Non-pigmented ciliary epithelial cell (primary cell): ENCODE results near the gene ARNT2.
"Not testable (repeated sequence)": the region's sequence is repeated elsewhere in the genome, so short reads cannot be mapped to it uniquely, and the experiment has no call there.

Source experiments
- DNase-seq: peaks from one replicate; pipeline ENCODE4 v3.0.0-alpha.2; 2010; ENCODE audit warnings: low read depth

Gene ARNT2

GRCh38 chr15:80615783-80616391, 211.7 kb downstream of the ARNT2 start:
- no peak for DNase-seq

GRCh38 chr15:80618685-80619400, 214.7 kb downstream of the ARNT2 start:
- DNase-seq, result no peak

- no peak for DNase-seq
Observed at GRCh38 chr15:80619680-80620079, 215.5 kb downstream of the ARNT2 start.

GRCh38 chr15:80620141-80620540, 216.0 kb downstream of the ARNT2 start:
- DNase-seq, result no peak

- DNase-seq, result no peak
Observed at GRCh38 chr15:80620931-80621330, 216.7 kb downstream of the ARNT2 start.

- no peak for DNase-seq
Observed at GRCh38 chr15:80626643-80627120, 222.5 kb downstream of the ARNT2 start.

- no peak for DNase-seq
Observed at GRCh38 chr15:80629355-80629754, 225.2 kb downstream of the ARNT2 start.

- DNase-seq, result no peak
Observed at GRCh38 chr15:80630981-80631380, 226.8 kb downstream of the ARNT2 start.

GRCh38 chr15:80633221-80633620, 229.0 kb downstream of the ARNT2 start:
- DNase-seq, result no peak

GRCh38 chr15:80635953-80636352, 231.8 kb downstream of the ARNT2 start:
- no peak for DNase-seq

GRCh38 chr15:80636675-80637074, 232.5 kb downstream of the ARNT2 start:
- no peak for DNase-seq

GRCh38 chr15:80637747-80638146, 233.6 kb downstream of the ARNT2 start:
- DNase-seq, result no peak

- DNase-seq, result no peak
Observed at GRCh38 chr15:80638553-80639167, 234.5 kb downstream of the ARNT2 start.

GRCh38 chr15:80639168-80639555, 235.0 kb downstream of the ARNT2 start:
- no peak for DNase-seq

GRCh38 chr15:80640531-80641121, 236.4 kb downstream of the ARNT2 start:
- no peak for DNase-seq

GRCh38 chr15:80641384-80641783, 237.2 kb downstream of the ARNT2 start:
- DNase-seq, result no peak

GRCh38 chr15:80643431-80643951, 239.3 kb downstream of the ARNT2 start:
- no peak for DNase-seq

- DNase-seq, result no peak
Observed at GRCh38 chr15:80645494-80646065, 241.4 kb downstream of the ARNT2 start.

GRCh38 chr15:80647424-80647823, 243.2 kb downstream of the ARNT2 start:
- DNase-seq, result not testable (repeated sequence)
